Endothelial cell of umbilical vein (primary cell): Measurements from ENCODE around the gene CXCL16. TPM values are rescaled to one million over a fixed set of nuclear protein-coding genes. Genes with fewer than 3 reads are reported as not detected.

Experiments
- BruUV-seq: library from RNA; stranded (reverse); fragments of 400-500 nt; replicated peaks from 2 replicates; lab custom pipeline; 2021; lab: Mats Ljungman, UMichigan
- CTCF ChIA-PET: fragments of 300-600, 350-600 bp; sonication (Branson Sonifier 250); formaldehyde crosslinking; loops from one replicate; lab custom pipeline; 2021; ENCODE audit warnings: antibody characterized with exemption, inconsistent platforms; lab: Charles Lee
- POLR2A ChIA-PET: fragments of 300-600, 350-600 bp; sonication (Branson Sonifier 250); formaldehyde crosslinking; loops from one replicate; lab custom pipeline; 2021; ENCODE audit warnings: antibody characterized with exemption, inconsistent platforms; lab: Charles Lee
- DNase-seq: peaks from one replicate; pipeline ENCODE4 v3.0.0-alpha.2; 2011; ENCODE audit warnings: low read depth, low spot score
- FAIRE-seq: peaks from 2 replicates; lab custom pipeline; 2011; peaks lifted over from hg19 to GRCh38; lab: Jason Lieb, UNC
- H2AFZ ChIP-seq: 2 replicates; pipeline ENCODE4 v1.6.0; 2012; ENCODE audit warnings: low read depth, low read length, control low read depth, inconsistent platforms
- H3K27ac ChIP-seq: 2 replicates; pipeline ENCODE4 v1.5.1; 2011; ENCODE audit warnings: low read depth, mild to moderate bottlenecking, control low read depth, low read length, moderate library complexity; ENCODE audit not compliant: insufficient read depth
- H3K27me3 ChIP-seq, 2 experiments: 2 replicates each; pipeline versions ENCODE4 v1.6.0 to v1.6.1; 2011; ENCODE audit warnings: low read length in 2 of 2, mixed read lengths in 1 of 2; ENCODE audit not compliant: control insufficient read depth in 2 of 2, insufficient read depth in 2 of 2
- H3K36me3 ChIP-seq, 2 experiments: 2 replicates in 1 of 2; 3 replicates in 1 of 2; pipeline ENCODE4 v1.5.1; 2011; ENCODE audit warnings: low read length in 2 of 2, mild to moderate bottlenecking in 1 of 2, moderate library complexity in 1 of 2; ENCODE audit not compliant: control insufficient read depth in 2 of 2, insufficient read depth in 2 of 2; ENCODE audit errors: extremely low read depth in 1 of 2
- H3K4me1 ChIP-seq: 3 replicates; pipeline ENCODE4 v1.5.1; 2011; ENCODE audit warnings: mild to moderate bottlenecking, low read length; ENCODE audit not compliant: control insufficient read depth, insufficient read depth; ENCODE audit errors: extremely low read depth
- H3K4me2 ChIP-seq: 2 replicates; pipeline ENCODE4 v1.6.1; 2011; ENCODE audit warnings: low read length, control low read depth, mixed read lengths; ENCODE audit not compliant: insufficient read depth
- H3K4me3 ChIP-seq, 3 experiments: fragments of 200-600 bp in 1 of 3; sonication (generic), shearing (Covaris generic) in 1 of 3; replicated peaks in 1 of 3; 2 replicates each; pipeline ENCODE4 v1.5.1; 2011 to 2016; ENCODE audit warnings: control low read depth in 3 of 3, low read length in 3 of 3, mild to moderate bottlenecking in 2 of 3, inconsistent platforms in 1 of 3, low read depth in 1 of 3, moderate library complexity in 1 of 3; ENCODE audit not compliant: insufficient read depth in 1 of 3
- H3K79me2 ChIP-seq: 2 replicates; pipeline ENCODE4 v1.6.0; 2012; ENCODE audit warnings: low read length, inconsistent platforms; ENCODE audit not compliant: control insufficient read depth, insufficient read depth
- H3K9ac ChIP-seq: replicated peaks from 2 replicates; pipeline ENCODE3; 2011; ENCODE audit warnings: low read length, control low read depth; ENCODE audit not compliant: insufficient read depth; ENCODE audit errors: extremely low read depth
- H3K9me1 ChIP-seq: replicated peaks from 3 replicates; pipeline ENCODE4 v1.6.0; 2011; ENCODE audit warnings: mild to moderate bottlenecking, low read length; ENCODE audit not compliant: control insufficient read depth, insufficient read depth; ENCODE audit errors: extremely low read depth
- H3K9me3 ChIP-seq: replicated peaks from 2 replicates; pipeline ENCODE4 v1.5.1; 2012; ENCODE audit warnings: low read length, inconsistent platforms; ENCODE audit not compliant: control insufficient read depth, insufficient read depth
- H4K20me1 ChIP-seq: replicated peaks from 2 replicates; pipeline ENCODE3; 2011; ENCODE audit warnings: mild to moderate bottlenecking, low read length; ENCODE audit not compliant: control insufficient read depth, insufficient read depth; ENCODE audit errors: extremely low read depth
- CTCF ChIP-seq, 2 donors: IDR thresholded peaks; 1 replicate in 1 of 2; 2 replicates in 1 of 2; pipeline ENCODE4 v1.5.1; 2011; ENCODE audit warnings: low read length in 2 of 2, mild to moderate bottlenecking in 2 of 2, moderate library complexity in 2 of 2, control low read depth in 1 of 2, inconsistent platforms in 1 of 2, low read depth in 1 of 2; ENCODE audit not compliant: insufficient read depth in 1 of 2; ENCODE audit errors: extremely low read depth in 1 of 2
- EZH2 ChIP-seq: IDR thresholded peaks from 2 replicates; pipeline ENCODE4 v1.6.1; 2012; ENCODE audit warnings: borderline replicate concordance, low read depth, mild to moderate bottlenecking, moderate library complexity, low read length, inconsistent platforms; ENCODE audit not compliant: severe bottlenecking
- FOS ChIP-seq: IDR thresholded peaks from 2 replicates; pipeline ENCODE4 v1.6.1; 2011; ENCODE audit warnings: mild to moderate bottlenecking, low read length, moderate library complexity, borderline replicate concordance; ENCODE audit not compliant: insufficient read depth
- GATA2 ChIP-seq: IDR thresholded peaks from 2 replicates; pipeline ENCODE4 v1.7.0; 2011; ENCODE audit warnings: low read depth, mild to moderate bottlenecking, moderate library complexity, mixed read lengths, low read length; ENCODE audit not compliant: insufficient read length, insufficient read depth
- JUN ChIP-seq: IDR thresholded peaks from 2 replicates; pipeline ENCODE4 v1.6.1; 2011; ENCODE audit warnings: borderline replicate concordance, low read depth; ENCODE audit not compliant: insufficient read length, insufficient read depth
- MYC ChIP-seq: IDR thresholded peaks from one replicate; pipeline ENCODE4 v1.6.1; 2011; ENCODE audit warnings: mild to moderate bottlenecking, low read depth, low read length
- POLR2A ChIP-seq: IDR thresholded peaks from 2 replicates; pipeline ENCODE4 v1.6.1; 2012; ENCODE audit warnings: low read depth, mild to moderate bottlenecking, control low read depth, low read length
- POLR2AphosphoS5 ChIP-seq: IDR thresholded peaks from 2 replicates; pipeline ENCODE4 v1.6.1; 2012; ENCODE audit warnings: low read depth, mild to moderate bottlenecking, control low read depth, low read length, moderate library complexity; ENCODE audit not compliant: insufficient read depth
- dilution Hi-C: fragments of 300-500 bp; cut with MboI; formaldehyde crosslinking; loops from one replicate; pipeline ENCODE4 v1.15.0; 2019; ENCODE audit warnings: low sequenced_read_pairs; ENCODE audit not compliant: extremely low pct_ligation_motif_present
- intact Hi-C: fragments of 100-400 bp; cut with micrococcal nuclease; formaldehyde crosslinking; loops from one replicate; pipeline ENCODE4 v1.10.0; 2022
- polyA plus RNA-seq, 4 experiments: library from polyadenylated mRNA; depleted of rRNA in 3 of 4; stranded (reverse) in 3 of 4; unstranded in 1 of 4; fragments of >200 nt; gene quantifications; 2 replicates each; pipeline versions ENCODE4 v1.2.1 to v1.2.3, GENCODE V29; 2011 to 2012; ENCODE audit warnings: missing spikeins in 1 of 4
- total RNA-seq: library from RNA; stranded (reverse); gene quantifications from 2 replicates; pipeline ENCODE4 v1.2.3, GENCODE V29; 2021
- TF ChIP-seq, protein P1 (sequence below): IDR thresholded peaks from 2 replicates; pipeline ENCODE4 v1.6.1; 2011; ENCODE audit not compliant: insufficient read depth, insufficient read length

Gene CXCL16
- total and polyA plus RNA-seq, 2 donors (not counting 3 experiments of a cell fraction or from before 2014, with no cell fraction given), result 4.8 to 6.1 TPM

DNA sequence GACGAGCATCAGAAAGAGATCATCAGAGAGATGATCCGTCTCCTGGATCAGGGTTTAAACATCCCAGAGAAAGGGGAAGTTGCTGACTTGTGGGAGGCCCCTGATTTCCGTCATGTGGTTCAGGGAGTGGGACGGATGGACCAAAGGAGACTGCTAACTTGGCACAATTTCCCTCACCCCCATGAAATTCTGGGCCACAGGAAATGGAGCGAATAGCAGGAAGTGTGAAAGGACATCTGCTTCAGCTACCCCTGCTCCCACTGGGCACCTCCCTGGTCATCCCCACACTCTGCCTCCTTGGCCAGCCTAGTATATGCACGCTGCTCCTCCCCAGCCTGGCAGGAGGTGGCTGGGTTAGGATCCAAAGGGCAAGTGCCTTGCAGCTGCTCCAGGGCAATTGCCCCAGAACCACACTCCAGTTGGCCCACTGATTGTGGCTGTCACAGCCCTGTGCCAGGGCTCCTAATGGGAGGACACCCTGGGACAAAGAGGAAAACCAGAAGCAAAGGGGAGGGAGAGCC, 28.0 kb downstream of the CXCL16 start:
- Histone ChIP-seq H3K4me1 (peaks cover 18% of the 10 kb centered on the region), H3K9ac (no peak overlapping the region), H3K9me3 (no peaks in the 10 kb centered on the region), H3K27me3 (no peaks in the 10 kb centered on the region), H3K27ac (no peak overlapping the region), H4K20me1 (no peaks in the 10 kb centered on the region), H3K36me3 (no peaks in the 10 kb centered on the region), H3K9me1 (no peaks in the 10 kb centered on the region), H3K4me2 (peak overlapping the region; percentile 80), H2AFZ (no peak overlapping the region), H3K4me3 (no peak overlapping the region), H3K79me2 (no peaks in the 10 kb centered on the region)
- BruUV-seq, result no TSS peak
- FAIRE-seq (no peak), DNase-seq (no peak)
- POLR2A ChIA-PET, result no interaction called here
- dilution Hi-C loops, result no loop called here
- TF ChIP-seq GATA2 (no peak), MYC (no peak), EZH2 (no peak), JUN (no peak), CTCF (IDR thresholded peaks at IDR 0.05; ENCODE audit: extremely low read depth in 1 of 2, insufficient read depth in 1 of 2, low read depth in 1 of 2, low read length in 2 of 2) (no peak), FOS (no peak), POLR2AphosphoS5 (no peak), POLR2A (no peak)
- TF ChIP-seq, protein P1, sequence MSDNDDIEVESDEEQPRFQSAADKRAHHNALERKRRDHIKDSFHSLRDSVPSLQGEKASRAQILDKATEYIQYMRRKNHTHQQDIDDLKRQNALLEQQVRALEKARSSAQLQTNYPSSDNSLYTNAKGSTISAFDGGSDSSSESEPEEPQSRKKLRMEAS, result no peak
- CTCF ChIA-PET, result interaction anchor here (1.4 kb wide), 1 partner anchor 192 kb away, joined by 4 read pairs; the partner anchor contains the start of gene CHRNE
- intact Hi-C loops, result no loop called here
